ENCODE measurements around the gene ARL13B.
"Not testable (repeated sequence)": the region's sequence is repeated elsewhere in the genome, so short reads cannot be mapped to it uniquely, and the experiment has no call there.

The ARL13B gene

DNA sequence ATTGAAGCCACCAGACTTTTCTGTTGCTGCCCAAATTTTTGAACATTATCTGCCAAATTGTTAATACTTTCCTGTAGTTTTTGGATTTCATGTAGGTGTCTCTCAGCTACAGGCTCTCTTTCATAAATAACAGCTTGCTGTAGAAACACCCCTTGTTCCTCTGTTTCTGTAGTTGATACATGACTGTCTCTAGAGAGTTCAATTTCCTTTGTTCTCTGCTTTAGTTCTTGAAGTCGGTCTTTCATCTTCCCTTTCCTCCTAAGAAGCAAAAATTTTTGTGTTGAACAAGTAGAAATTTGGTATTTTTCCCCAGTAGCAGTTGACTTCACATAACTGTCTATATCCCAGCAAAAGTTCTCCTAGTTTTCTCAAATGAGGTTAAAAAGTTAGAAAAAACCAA is 35.1 kb downstream of the ARL13B start:
- Mint-ChIP-seq H3K27ac (no peak overlapping the region), H3K4me1 (ENCODE audit: low read depth) (peaks cover 34% of the 10 kb centered on the region), H3K36me3 (ENCODE audit: low read depth) (peaks cover 28% of the 10 kb centered on the region), H3K27me3 (no peaks in the 10 kb centered on the region), H3K4me3 (no peak overlapping the region), H3K9me3 (no peaks in the 10 kb centered on the region)
- DNase-seq = no peak

DNA sequence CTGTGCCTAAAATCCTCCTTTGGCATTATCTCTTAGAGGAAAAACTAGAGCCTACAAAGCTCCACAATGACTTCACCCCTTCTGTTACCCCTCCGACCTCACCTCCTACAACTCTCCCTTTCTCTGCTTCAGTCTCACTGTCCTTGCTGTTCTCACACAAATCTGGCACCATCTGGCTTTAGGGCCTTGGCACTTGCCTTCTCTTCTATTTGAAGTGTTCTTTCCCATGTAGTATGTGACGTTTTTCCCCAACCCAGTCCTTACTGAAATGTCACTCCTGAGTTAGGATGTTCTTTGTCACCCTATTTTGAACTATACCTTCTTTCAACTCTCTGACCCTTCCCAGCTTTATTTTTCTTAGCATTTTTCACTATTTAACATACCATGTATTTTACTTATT is 39.7 kb downstream of the ARL13B start:
- Mint-ChIP-seq H3K4me3 (no peak overlapping the region), H3K27ac (no peak overlapping the region), H3K27me3 (no peaks in the 10 kb centered on the region), H3K9me3 (no peaks in the 10 kb centered on the region), H3K4me1 (ENCODE audit: low read depth) (peaks cover 6% of the 10 kb centered on the region), H3K36me3 (ENCODE audit: low read depth) (peaks cover 14% of the 10 kb centered on the region)
- no peak for DNase-seq

DNA sequence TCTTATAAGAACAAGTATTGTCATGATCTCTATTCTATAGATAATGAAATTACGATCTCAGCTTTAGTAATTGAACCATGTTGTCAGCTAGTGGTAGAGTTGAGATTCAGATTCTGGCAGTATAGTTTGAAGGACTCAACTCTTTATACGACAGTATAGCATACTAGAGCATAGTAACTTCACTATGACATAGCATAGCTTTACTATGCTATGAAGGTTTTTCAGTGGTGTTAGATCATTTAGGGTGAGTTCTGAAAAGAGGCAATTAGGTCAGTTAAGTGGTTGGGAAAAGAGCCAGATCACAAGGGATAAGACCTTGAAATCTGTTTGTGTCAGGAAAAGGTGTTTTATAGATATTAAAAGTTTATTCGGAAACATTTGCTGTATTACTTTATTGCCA is 40.3 kb downstream of the ARL13B start:
- Mint-ChIP-seq H3K4me3 (no peak overlapping the region), H3K9me3 (no peaks in the 10 kb centered on the region), H3K27me3 (no peaks in the 10 kb centered on the region), H3K4me1 (ENCODE audit: low read depth) (no peaks in the 10 kb centered on the region), H3K27ac (no peak overlapping the region), H3K36me3 (ENCODE audit: low read depth) (peaks cover 12% of the 10 kb centered on the region)
- DNase-seq = no peak

DNA sequence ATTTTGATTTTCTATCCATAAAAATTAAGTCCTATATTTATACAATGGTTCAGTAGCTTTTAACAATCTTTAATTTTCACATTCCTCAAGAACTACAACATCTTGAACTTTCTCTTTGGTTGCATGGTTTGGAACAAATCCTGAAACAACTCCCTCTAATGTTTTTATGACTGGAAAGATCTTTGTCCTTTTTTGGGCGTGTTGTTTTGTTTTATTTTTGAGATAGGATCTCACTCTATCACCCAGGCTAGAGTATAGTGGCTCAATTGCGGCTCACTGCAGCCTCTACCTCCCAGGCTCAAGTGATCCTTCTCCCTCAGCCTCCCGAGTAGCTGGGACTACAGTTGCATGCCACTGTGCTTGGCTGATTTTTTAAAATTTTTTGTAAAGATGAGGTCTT is 44.4 kb downstream of the ARL13B start:
- DNase-seq = no peak

DNA sequence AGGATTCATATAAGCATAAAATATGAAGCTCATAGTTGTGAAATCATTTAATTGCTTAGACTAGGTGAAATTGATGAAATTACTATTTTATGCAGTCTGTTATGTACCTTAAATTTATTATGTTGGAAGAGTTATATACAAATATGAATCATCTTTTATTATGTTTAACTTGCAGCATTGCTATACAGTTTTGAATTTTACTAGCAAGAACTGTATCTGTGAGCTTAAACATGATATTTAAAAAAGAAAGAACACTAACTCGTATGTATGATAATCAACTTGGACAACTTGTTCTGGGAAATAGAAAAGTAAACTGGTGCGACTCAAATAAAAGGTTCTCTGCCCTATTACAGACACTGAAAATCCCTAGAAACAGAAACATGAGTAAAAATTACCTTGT is 46.7 kb downstream of the ARL13B start:
- Mint-ChIP-seq H3K4me1 (ENCODE audit: low read depth) (no peaks in the 10 kb centered on the region), H3K27ac (no peak overlapping the region), H3K27me3 (no peaks in the 10 kb centered on the region), H3K4me3 (no peak overlapping the region), H3K36me3 (ENCODE audit: low read depth) (peaks cover 7% of the 10 kb centered on the region), H3K9me3 (no peaks in the 10 kb centered on the region)
- DNase-seq = no peak

More for the DNA sequence above, 44.4 kb downstream of the ARL13B start:
- Mint-ChIP-seq H3K4me3 (no peak overlapping the region), H3K9me3 (no peaks in the 10 kb centered on the region), H3K4me1 (ENCODE audit: low read depth) (no peaks in the 10 kb centered on the region), H3K36me3 (ENCODE audit: low read depth) (peaks cover 8% of the 10 kb centered on the region), H3K27me3 (no peaks in the 10 kb centered on the region), H3K27ac (no peak overlapping the region)

DNA sequence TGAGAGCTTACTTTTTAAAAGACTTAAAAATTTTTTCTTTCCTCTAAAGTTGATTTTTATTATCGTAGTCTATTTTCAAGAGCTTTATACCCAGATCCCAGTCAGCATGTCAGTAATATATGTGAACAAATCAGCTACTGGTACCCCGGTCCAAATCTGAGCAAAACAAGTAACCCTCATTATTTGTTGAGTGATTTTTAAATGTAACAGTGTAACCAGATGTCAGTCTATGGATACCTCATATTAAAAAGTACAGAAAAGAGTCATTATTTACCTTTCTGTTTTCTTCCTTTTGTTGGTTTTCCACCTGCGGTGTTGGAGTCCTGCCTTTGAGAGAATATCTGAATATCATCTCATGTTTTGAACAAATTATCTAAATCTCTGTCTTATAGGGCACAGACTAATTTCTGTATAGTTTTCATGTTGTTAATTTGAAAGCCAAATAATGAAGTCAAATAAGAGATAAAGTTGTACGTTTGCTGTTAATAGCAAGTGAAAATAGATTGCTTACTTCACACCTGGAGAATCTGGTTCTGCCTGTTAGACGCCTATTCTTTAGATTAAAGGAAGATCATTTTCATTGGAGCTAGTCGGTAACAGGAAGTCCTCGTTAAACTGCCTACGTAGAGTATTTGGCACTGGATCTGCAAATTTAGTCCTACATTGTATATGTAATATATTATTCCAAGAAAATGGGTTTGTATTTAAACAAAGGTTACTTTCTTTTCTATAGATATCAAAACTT is 48.3 kb downstream of the ARL13B start, which contains the start of gene STX19:
Gene STX19 (minus strand): TSS at position 505 of the 745 bp plus-strand sequence. CDS start 13,328 bp downstream, outside the sequence.
- Mint-ChIP-seq H3K27me3 (no peaks in the 10 kb centered on the region), H3K9me3 (no peaks in the 10 kb centered on the region), H3K36me3 (ENCODE audit: low read depth) (peaks cover 5% of the 10 kb centered on the region), H3K4me1 (ENCODE audit: low read depth) (no peaks in the 10 kb centered on the region), H3K4me3 (no peak within 1 kb of the TSS), H3K27ac (no peak within 1 kb of the TSS)
- no peak for DNase-seq

DNA sequence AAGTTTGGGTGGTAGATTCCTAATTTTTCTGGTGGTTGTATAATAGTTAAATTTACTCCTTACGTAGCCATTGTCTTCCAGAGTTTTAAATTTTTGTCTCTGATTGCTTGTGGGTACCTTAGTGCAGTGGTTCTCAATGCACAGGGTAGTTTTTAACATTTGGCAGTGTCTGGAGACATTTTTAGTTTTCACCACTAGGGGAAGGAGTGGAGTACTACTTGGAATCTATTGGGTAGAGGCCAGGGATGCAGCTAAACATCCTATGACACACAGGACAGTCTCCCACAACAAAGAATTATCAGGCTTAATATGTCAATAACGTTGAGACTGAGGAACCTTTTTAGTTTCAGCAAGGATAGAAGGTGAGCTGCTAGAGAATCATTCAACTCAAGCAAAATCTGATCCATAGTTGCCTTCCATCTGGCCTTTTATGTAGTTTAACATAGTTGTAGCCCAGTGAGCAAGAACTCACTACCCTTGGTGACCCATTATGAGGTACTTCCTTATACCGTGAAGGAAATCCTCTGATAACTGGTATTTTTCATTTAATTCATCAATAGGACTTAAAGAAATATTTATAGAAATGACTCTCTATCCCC is 57.1 kb downstream of the ARL13B start:
- H3K27ac Mint-ChIP-seq = no peak overlapping the region
- DNase-seq = no peak
- no peaks in the 10 kb centered on the region for H3K27me3 Mint-ChIP-seq
- no peaks in the 10 kb centered on the region for H3K4me1 Mint-ChIP-seq (ENCODE audit: low read depth)
- peaks cover 15% of the 10 kb centered on the region for H3K36me3 Mint-ChIP-seq (ENCODE audit: low read depth)
- H3K9me3 Mint-ChIP-seq = no peaks in the 10 kb centered on the region
- no peak overlapping the region for H3K4me3 Mint-ChIP-seq

DNA sequence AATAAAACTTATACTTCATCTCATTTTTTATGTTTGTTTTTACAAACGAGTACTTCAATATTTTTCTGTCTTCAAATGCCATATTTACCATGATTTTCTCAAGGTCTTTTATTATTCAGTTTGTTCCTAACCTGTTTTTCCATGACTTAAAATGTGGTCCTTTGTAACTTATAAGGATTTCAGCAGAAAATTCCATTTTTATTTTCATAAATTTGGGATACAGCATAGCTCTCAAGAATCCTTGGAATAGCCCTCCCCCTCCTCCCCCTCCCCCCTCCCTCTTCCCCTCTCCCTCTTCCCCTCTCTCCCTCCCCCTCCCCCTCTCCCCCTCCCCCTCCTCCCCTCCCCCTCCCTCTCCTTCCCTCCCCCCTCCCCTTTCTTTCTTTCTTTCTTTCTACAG is 63.3 kb downstream of the ARL13B start:
- no peaks in the 10 kb centered on the region for H3K27me3 Mint-ChIP-seq
- peaks cover 2% of the 10 kb centered on the region for H3K4me1 Mint-ChIP-seq (ENCODE audit: low read depth)
- no peaks in the 10 kb centered on the region for H3K9me3 Mint-ChIP-seq
- no peak for DNase-seq
- H3K27ac Mint-ChIP-seq = peak overlapping the region; percentile 81
- H3K4me3 Mint-ChIP-seq = no peak overlapping the region
- H3K36me3 Mint-ChIP-seq (ENCODE audit: low read depth) = peaks cover 24% of the 10 kb centered on the region

DNA sequence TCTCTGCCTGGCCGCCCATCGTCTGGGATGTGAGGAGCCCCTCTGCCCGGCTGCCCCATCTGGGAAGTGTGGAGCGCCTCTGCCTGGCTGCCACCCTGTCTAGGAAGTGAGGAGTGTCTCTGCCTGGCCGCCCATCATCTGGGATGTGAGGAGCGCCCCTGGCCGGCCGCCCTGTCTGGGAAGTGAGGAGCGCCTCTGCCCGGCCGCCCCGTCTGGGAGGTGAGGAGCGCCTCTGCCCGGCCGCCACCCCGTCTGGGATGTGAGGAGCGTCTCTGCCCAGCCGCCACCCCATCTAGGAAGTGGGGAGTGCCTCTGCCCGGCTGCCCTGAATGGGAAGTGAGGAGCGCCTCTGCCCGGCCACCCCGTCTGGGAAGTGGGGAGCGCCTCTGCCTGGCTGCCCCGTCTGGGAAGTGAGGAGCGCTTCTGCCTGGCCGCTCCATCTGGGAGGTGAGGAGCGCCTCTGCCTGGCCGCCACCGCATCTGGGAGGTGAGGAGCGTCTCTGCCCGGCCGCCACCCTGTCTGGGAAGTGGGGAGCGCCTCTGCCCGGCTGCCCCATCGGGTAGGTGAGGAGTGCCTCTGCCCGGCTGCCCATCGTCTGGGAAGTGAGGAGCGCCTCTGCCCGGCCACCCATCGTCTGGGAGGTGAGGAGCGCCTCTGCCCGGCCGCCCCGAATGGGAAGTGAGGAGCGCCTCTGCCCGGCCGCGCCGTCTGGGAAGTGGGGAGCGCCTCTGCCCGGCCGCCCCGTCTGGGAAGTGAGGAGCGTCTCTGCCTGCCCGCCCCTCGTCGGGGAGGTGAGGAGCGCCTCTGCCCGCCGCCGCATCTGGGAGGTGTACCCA is 64.4 kb downstream of the ARL13B start:
- not testable (repeated sequence) for DNase-seq; H3K4me3 Mint-ChIP-seq; H3K9me3 Mint-ChIP-seq; H3K4me1 Mint-ChIP-seq (ENCODE audit: low read depth); H3K27me3 Mint-ChIP-seq; H3K27ac Mint-ChIP-seq
- H3K36me3 Mint-ChIP-seq (ENCODE audit: low read depth) = peaks cover 24% of the 10 kb centered on the region

DNA sequence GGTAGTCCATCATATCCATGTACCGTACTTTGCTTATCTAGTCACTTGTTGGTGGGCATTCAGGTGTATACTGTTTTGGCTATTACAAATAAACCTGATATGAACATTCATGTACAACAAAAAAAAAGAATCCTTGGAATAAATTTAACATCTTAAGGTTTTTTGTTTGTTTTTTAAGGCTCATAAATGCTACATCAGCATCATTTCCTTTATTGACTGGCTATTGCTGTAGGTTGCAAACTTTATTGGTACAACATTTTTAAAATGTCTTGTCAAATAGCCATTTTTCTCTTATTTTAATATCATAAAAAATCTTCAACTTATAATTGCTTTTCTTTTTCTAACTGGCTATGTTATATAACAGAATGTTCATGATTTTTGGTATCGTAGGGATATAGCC is 66.6 kb downstream of the ARL13B start:
- no peak overlapping the region for H3K4me3 Mint-ChIP-seq
- H3K36me3 Mint-ChIP-seq (ENCODE audit: low read depth) = peaks cover 22% of the 10 kb centered on the region
- peaks cover 4% of the 10 kb centered on the region for H3K4me1 Mint-ChIP-seq (ENCODE audit: low read depth)
- no peaks in the 10 kb centered on the region for H3K27me3 Mint-ChIP-seq
- H3K27ac Mint-ChIP-seq = no peak overlapping the region
- DNase-seq = no peak
- H3K9me3 Mint-ChIP-seq = no peaks in the 10 kb centered on the region

DNA sequence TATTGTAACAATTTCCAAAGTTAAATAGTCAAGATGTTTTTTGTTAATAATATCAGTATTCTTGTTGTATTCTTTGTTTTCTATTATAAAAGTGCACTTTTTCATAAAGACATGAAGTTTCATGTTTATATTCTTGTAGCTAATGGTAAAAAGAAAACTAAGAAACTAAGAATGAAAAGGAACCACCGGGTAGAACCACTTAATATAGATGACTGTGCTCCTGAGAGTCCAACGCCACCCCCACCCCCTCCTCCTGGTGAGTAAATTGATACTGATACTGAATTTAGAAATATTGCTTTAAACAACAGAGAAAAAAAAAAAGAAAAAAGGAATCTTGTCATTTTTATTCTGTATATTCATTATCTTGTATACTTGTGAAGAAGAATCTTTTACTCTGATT is 69.3 kb downstream of the ARL13B start:
- Mint-ChIP-seq H3K4me3 (no peak overlapping the region), H3K36me3 (ENCODE audit: low read depth) (peaks cover 15% of the 10 kb centered on the region), H3K27ac (no peak overlapping the region), H3K27me3 (no peaks in the 10 kb centered on the region), H3K4me1 (ENCODE audit: low read depth) (peaks cover 2% of the 10 kb centered on the region), H3K9me3 (no peaks in the 10 kb centered on the region)
- DNase-seq = no peak

DNA sequence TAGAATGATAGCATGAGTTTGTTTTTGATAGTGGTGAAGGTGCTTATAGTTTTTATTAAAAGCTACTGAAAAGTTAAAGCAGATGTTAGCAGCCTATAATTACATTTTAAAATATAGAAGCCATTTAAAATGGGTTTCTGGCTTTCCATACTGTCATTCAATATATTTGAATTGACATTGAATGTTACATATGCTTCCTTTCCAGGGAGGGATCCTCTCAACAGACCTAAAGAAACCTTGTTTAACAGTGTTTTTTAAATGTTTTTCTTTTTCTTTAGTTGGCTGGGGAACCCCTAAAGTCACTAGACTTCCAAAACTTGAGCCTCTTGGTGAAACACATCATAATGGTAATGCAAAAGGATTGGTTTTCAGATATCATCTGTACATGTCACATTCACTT is 70.6 kb downstream of the ARL13B start:
- no peak for DNase-seq
- no peaks in the 10 kb centered on the region for H3K9me3 Mint-ChIP-seq
- H3K36me3 Mint-ChIP-seq (ENCODE audit: low read depth) = peaks cover 10% of the 10 kb centered on the region
- no peak overlapping the region for H3K27ac Mint-ChIP-seq
- peaks cover 2% of the 10 kb centered on the region for H3K4me1 Mint-ChIP-seq (ENCODE audit: low read depth)
- no peak overlapping the region for H3K4me3 Mint-ChIP-seq
- H3K27me3 Mint-ChIP-seq = no peaks in the 10 kb centered on the region

DNA sequence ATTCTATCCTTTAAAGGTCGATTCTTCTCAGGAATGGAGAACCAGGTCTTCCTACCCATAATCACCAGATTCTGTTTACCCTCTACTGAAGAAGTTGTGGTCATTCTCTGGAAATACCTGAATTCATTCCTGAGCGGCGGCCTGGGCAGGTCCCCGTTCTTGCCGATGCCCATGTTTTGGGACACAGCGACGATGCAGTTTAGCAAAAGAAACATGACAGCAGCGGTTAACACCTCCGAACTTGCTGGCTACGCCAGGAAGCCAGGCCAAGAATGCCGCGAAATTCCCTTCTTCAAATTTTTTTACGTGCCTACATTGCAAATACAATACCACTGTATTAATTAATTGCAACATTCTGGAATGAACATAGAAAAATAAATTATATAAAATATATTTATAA is 81.3 kb downstream of the ARL13B start:
- no peak overlapping the region for H3K27ac Mint-ChIP-seq
- H3K27me3 Mint-ChIP-seq = no peaks in the 10 kb centered on the region
- H3K9me3 Mint-ChIP-seq = no peaks in the 10 kb centered on the region
- DNase-seq = no peak
- no peak overlapping the region for H3K4me3 Mint-ChIP-seq
- H3K4me1 Mint-ChIP-seq (ENCODE audit: low read depth) = peaks cover 47% of the 10 kb centered on the region
- peaks cover 76% of the 10 kb centered on the region for H3K36me3 Mint-ChIP-seq (ENCODE audit: low read depth)

DNA sequence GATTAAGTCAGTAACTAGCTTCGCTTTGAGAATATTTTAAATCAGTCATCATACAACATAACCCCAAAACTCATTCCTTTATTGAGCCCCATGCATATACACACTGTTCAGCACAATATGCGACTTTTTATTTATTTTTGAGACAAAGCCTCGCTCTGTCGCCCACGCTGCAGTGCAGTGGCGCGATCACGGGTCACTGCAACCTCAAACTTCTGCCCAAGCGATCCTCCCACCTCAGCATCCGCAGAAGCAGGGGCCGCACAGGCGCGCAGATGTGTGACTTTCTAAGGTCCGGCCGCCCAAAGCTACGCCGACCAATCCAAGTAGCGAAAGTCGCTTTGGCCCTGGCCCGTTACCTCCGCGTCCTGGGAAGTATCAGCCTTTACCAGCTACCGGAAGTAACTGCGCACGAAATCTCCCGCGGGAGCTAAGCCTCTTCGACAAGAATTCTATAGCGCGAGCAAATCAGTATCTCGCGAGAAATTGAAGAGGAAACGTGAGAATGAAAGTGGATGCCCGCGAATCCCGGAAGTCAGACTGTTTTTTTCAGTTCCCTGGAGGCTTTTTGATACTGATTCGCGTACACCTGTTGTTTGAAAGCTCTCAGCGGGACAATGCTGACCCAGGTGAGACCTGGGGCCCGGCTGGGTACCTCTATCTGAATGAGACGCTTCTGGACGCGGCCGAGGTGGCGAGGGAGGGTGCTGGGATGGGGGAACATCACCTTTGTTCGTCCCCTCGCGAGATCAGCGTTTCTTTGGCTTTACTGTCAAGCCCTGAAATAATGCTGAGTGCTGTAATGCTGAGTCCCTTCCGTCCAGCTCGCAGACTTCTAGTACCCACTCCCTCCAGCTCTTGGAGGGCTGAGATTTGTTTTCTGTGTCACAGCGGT is 82.8 kb downstream of the ARL13B start, which contains the start of the genes DHFR2 and NSUN3:
Gene DHFR2 (minus strand): TSS at position 404 of the 892 bp plus-strand sequence. CDS start 1,405 bp downstream, outside the sequence.
Gene NSUN3 (plus strand): TSS at position 549 of the 892 bp plus-strand sequence. CDS start 66 bp downstream, at position 615.
- DNase-seq = peak; percentile 88
- H3K4me3 Mint-ChIP-seq = peak within 1 kb of the TSS; percentile 91
- no peaks in the 10 kb centered on the region for H3K27me3 Mint-ChIP-seq
- H3K9me3 Mint-ChIP-seq = peaks cover 1% of the 10 kb centered on the region
- H3K36me3 Mint-ChIP-seq (ENCODE audit: low read depth) = peaks cover 83% of the 10 kb centered on the region
- peak within 1 kb of the TSS; percentile 100 for H3K27ac Mint-ChIP-seq
- H3K4me1 Mint-ChIP-seq (ENCODE audit: low read depth) = peaks cover 60% of the 10 kb centered on the region

Measured in activated T-cell treated with anti-CD3 and anti-CD28 coated beads, Interleukin-2, amount 50 U/mL, for 24 hours (primary cell).